Measurements from ENCODE around the gene KIAA1549. TPM values are rescaled to one million over a fixed set of nuclear protein-coding genes. Genes with fewer than 3 reads are reported as not detected.

KIAA1549 gene
- total RNA-seq, 4 donors from 2014 or later: 0.83 to 2.1 (median 1.5) TPM

DNA sequence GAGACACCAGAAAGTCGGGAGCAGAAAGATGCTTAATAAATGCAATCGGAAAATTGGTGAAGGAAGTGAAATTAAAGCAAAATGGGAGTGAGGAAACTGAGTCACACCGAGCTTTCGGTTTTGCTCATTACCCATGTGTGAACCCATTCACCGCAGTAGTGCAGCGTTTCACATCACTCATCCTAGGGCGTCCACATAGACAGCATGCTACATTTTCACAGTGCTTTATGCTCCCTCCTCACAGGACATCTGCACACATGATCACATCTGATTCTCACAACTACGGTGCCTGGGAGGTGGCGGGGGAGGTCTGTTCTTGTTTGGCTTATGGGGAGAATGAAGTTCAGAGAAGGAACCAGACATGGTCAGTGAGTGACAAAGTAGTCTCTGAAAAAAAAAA is 146.6 kb downstream of the KIAA1549 start:
- Histone ChIP-seq H3K4me1 (no peaks in the 10 kb centered on the region), H3K27ac (no peak overlapping the region), H3K36me3 (no peaks in the 10 kb centered on the region), H3K4me3 (no peak overlapping the region), H3K27me3 (no peaks in the 10 kb centered on the region), H3K9me3 (no peaks in the 10 kb centered on the region)
- no peak for DNase-seq (ENCODE audit: low spot score in 2 of 2)
- TF ChIP-seq, protein P1, sequence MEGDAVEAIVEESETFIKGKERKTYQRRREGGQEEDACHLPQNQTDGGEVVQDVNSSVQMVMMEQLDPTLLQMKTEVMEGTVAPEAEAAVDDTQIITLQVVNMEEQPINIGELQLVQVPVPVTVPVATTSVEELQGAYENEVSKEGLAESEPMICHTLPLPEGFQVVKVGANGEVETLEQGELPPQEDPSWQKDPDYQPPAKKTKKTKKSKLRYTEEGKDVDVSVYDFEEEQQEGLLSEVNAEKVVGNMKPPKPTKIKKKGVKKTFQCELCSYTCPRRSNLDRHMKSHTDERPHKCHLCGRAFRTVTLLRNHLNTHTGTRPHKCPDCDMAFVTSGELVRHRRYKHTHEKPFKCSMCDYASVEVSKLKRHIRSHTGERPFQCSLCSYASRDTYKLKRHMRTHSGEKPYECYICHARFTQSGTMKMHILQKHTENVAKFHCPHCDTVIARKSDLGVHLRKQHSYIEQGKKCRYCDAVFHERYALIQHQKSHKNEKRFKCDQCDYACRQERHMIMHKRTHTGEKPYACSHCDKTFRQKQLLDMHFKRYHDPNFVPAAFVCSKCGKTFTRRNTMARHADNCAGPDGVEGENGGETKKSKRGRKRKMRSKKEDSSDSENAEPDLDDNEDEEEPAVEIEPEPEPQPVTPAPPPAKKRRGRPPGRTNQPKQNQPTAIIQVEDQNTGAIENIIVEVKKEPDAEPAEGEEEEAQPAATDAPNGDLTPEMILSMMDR (IDR thresholded peaks at IDR 0.05): no peak
- no peak for TF ChIP-seq POLR2AphosphoS5 (IDR thresholded peaks at IDR 0.05)
- TF ChIP-seq POLR2A (IDR thresholded peaks at IDR 0.05): no peak
- no peak for TF ChIP-seq EP300 (IDR thresholded peaks at IDR 0.05)
- 94% methylated on average over 9 of the region's 9 CpGs for WGBS

DNA sequence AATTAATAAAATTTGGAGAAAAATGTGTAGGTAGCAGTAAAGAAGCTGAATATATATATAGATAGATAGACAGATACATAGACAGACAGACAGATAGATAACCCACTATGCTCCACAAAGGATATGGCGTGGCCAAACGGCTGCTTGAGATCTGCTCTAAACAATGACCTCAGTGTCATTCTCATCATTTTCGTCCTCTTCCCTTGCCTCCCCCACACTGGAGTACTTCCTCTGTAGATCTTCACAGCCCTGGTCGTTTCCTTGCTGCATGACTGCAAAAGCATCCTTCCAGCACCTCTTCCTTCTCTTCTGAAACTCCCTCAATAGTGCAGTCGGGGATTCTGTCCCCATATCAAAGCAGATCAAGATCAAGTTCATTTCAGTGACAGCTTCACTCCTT is 147.6 kb downstream of the KIAA1549 start:
- no peaks in the 10 kb centered on the region for H3K36me3 ChIP-seq
- H3K4me3 ChIP-seq: no peak overlapping the region
- H3K4me1 ChIP-seq: no peaks in the 10 kb centered on the region
- no peak for DNase-seq (ENCODE audit: low spot score in 2 of 2)
- 76% methylated on average over 5 of the region's 5 CpGs for WGBS
- no peak overlapping the region for H3K27ac ChIP-seq
- H3K9me3 ChIP-seq: no peaks in the 10 kb centered on the region
- TF ChIP-seq POLR2A (IDR thresholded peaks at IDR 0.05) (no peak), EP300 (IDR thresholded peaks at IDR 0.05) (no peak)
- TF ChIP-seq, protein P1 (IDR thresholded peaks at IDR 0.05): no peak
- no peaks in the 10 kb centered on the region for H3K27me3 ChIP-seq

GRCh38 chr7:138832966-138833365 is 148.2 kb downstream of the KIAA1549 start:
- 90% methylated on average over 10 of the region's 10 CpGs for whole genome bisulfite sequencing
- H3K36me3 ChIP-seq: no peaks in the 10 kb centered on the region

GRCh38 chr7:138829335-138829734 is 151.9 kb downstream of the KIAA1549 start:
- 85% methylated on average over 11 of the region's 11 CpGs for WGBS
- H3K27me3 ChIP-seq: no peaks in the 10 kb centered on the region

More at GRCh38 chr7:138832966-138833365, 148.2 kb downstream of the KIAA1549 start:
- no peaks in the 10 kb centered on the region for H3K27me3 ChIP-seq
- no peak overlapping the region for H3K27ac ChIP-seq
- H3K4me3 ChIP-seq: no peak overlapping the region
- H3K4me1 ChIP-seq: no peaks in the 10 kb centered on the region
- TF ChIP-seq, protein P1 (IDR thresholded peaks at IDR 0.05): no peak
- no peak for TF ChIP-seq POLR2A (IDR thresholded peaks at IDR 0.05)
- no peak for TF ChIP-seq POLR2AphosphoS5 (IDR thresholded peaks at IDR 0.05)
- no peak for TF ChIP-seq EP300 (IDR thresholded peaks at IDR 0.05)
- no peaks in the 10 kb centered on the region for H3K9me3 ChIP-seq
- DNase-seq (ENCODE audit: low spot score in 2 of 2): no peak

GRCh38 chr7:138828302-138828701 is 152.9 kb downstream of the KIAA1549 start:
- no peak overlapping the region for H3K4me3 ChIP-seq
- no peaks in the 10 kb centered on the region for H3K9me3 ChIP-seq
- H3K27me3 ChIP-seq: no peaks in the 10 kb centered on the region
- TF ChIP-seq EP300 (IDR thresholded peaks at IDR 0.05) (no peak), POLR2A (IDR thresholded peaks at IDR 0.05) (no peak), POLR2AphosphoS5 (IDR thresholded peaks at IDR 0.05) (no peak)
- TF ChIP-seq, protein P1 (IDR thresholded peaks at IDR 0.05): no peak
- WGBS: 69% methylated on average over 2 of the region's 2 CpGs
- H3K27ac ChIP-seq: no peak overlapping the region
- DNase-seq (ENCODE audit: low spot score in 2 of 2): no peak
- H3K36me3 ChIP-seq: no peaks in the 10 kb centered on the region
- no peaks in the 10 kb centered on the region for H3K4me1 ChIP-seq

More at GRCh38 chr7:138829335-138829734, 151.9 kb downstream of the KIAA1549 start:
- no peak for DNase-seq (ENCODE audit: low spot score in 2 of 2)
- Histone ChIP-seq H3K27ac (no peak overlapping the region), H3K4me3 (no peak overlapping the region), H3K9me3 (no peaks in the 10 kb centered on the region), H3K36me3 (no peaks in the 10 kb centered on the region), H3K4me1 (no peaks in the 10 kb centered on the region)
- TF ChIP-seq POLR2AphosphoS5 (IDR thresholded peaks at IDR 0.05) (no peak), EP300 (IDR thresholded peaks at IDR 0.05) (no peak), POLR2A (IDR thresholded peaks at IDR 0.05) (no peak)
- TF ChIP-seq, protein P1 (IDR thresholded peaks at IDR 0.05): no peak

All from suprapubic skin (tissue), 4 donors.